CD4-positive, alpha-beta T cell treated with Interleukin-15 for 4 hours (primary cell): Measurements from ENCODE around the gene NFATC3.
"Not testable (repeated sequence)": the region's sequence is repeated elsewhere in the genome, so short reads cannot be mapped to it uniquely, and the experiment has no call there.

Experiments used
- DNase-seq: peaks from one replicate; pipeline ENCODE4 v3.0.0-alpha.2; 2020; ENCODE audit warnings: low spot score

Gene NFATC3

GRCh38 chr16:68088130-68088972 lies 3.2 kb downstream of the NFATC3 start:
- no peak for DNase-seq

GRCh38 chr16:68089067-68089466 lies 3.9 kb downstream of the NFATC3 start:
- DNase-seq: no peak

GRCh38 chr16:68090130-68090529 lies 5.0 kb downstream of the NFATC3 start:
- no peak for DNase-seq

GRCh38 chr16:68090533-68090932 lies 5.4 kb downstream of the NFATC3 start:
- DNase-seq: no peak

GRCh38 chr16:68091380-68092261 lies 6.5 kb downstream of the NFATC3 start:
- DNase-seq: no peak

- DNase-seq: not testable (repeated sequence)
These were observed 7.1 kb downstream of the NFATC3 start for GRCh38 chr16:68092275-68092674.

- DNase-seq: peak; percentile 45
These were observed 8.8 kb downstream of the NFATC3 start for GRCh38 chr16:68093816-68094613.

- DNase-seq: no peak
These were observed 9.4 kb downstream of the NFATC3 start for GRCh38 chr16:68094614-68094934.

GRCh38 chr16:68096491-68096890 lies 11.3 kb downstream of the NFATC3 start:
- no peak for DNase-seq

- DNase-seq: no peak
These were observed 11.9 kb downstream of the NFATC3 start for GRCh38 chr16:68097088-68097487.

- DNase-seq: no peak
These were observed 12.7 kb downstream of the NFATC3 start for GRCh38 chr16:68097895-68098294.

- no peak for DNase-seq
These were observed 15.3 kb downstream of the NFATC3 start for GRCh38 chr16:68100488-68100887.

GRCh38 chr16:68105611-68106010 lies 20.4 kb downstream of the NFATC3 start:
- no peak for DNase-seq

- DNase-seq: not testable (repeated sequence)
These were observed 22.2 kb downstream of the NFATC3 start for GRCh38 chr16:68107230-68107928.

GRCh38 chr16:68109156-68109555 lies 24.0 kb downstream of the NFATC3 start:
- DNase-seq: not testable (repeated sequence)

- not testable (repeated sequence) for DNase-seq
These were observed 25.4 kb downstream of the NFATC3 start for GRCh38 chr16:68110611-68111010.

- DNase-seq: no peak
These were observed 26.2 kb downstream of the NFATC3 start for GRCh38 chr16:68111379-68111778.

- DNase-seq: no peak
These were observed 28.0 kb downstream of the NFATC3 start for GRCh38 chr16:68113059-68113761.

GRCh38 chr16:68113765-68114240 lies 28.6 kb downstream of the NFATC3 start:
- DNase-seq: no peak

GRCh38 chr16:68114939-68115338 lies 29.8 kb downstream of the NFATC3 start:
- DNase-seq: not testable (repeated sequence)

GRCh38 chr16:68115851-68116250 lies 30.7 kb downstream of the NFATC3 start:
- no peak for DNase-seq
